NOMO-1 treated with DMSO at 0.1 percent for 48 hours (cell line): ENCODE measurements around the gene OAS1.

ENCODE experiments used
- DNase-seq: peaks from one replicate; lab custom pipeline; 2025; ENCODE audit not compliant: unreplicated experiment; lab: John Stamatoyannopoulos, UW

The OAS1 gene

GRCh38 chr12:112906712-112907414 lies at the start of gene OAS1:
TSS of gene OAS1 (plus strand) at chr12:112906962. CDS start at chr12:112907040, 78 bp downstream.
- peak; percentile 90 for DNase-seq

- no peak for DNase-seq
Observed at GRCh38 chr12:112859291-112859690, 47.5 kb upstream of the OAS1 start.

GRCh38 chr12:112860181-112860580 lies 46.6 kb upstream of the OAS1 start:
- no peak for DNase-seq

GRCh38 chr12:112861284-112861683 lies 45.5 kb upstream of the OAS1 start:
- DNase-seq: no peak

- DNase-seq: no peak
Observed at GRCh38 chr12:112862636-112863290, 44.0 kb upstream of the OAS1 start.

- no peak for DNase-seq
Observed at GRCh38 chr12:112868459-112869041, 38.2 kb upstream of the OAS1 start.

- DNase-seq: no peak
Observed at GRCh38 chr12:112869091-112869490, 37.7 kb upstream of the OAS1 start.

GRCh38 chr12:112869778-112870177 lies 37.0 kb upstream of the OAS1 start:
- DNase-seq: no peak

- DNase-seq: peak; percentile 96
Observed at GRCh38 chr12:112870267-112870980, 36.3 kb upstream of the OAS1 start.

GRCh38 chr12:112875608-112876007 lies 31.2 kb upstream of the OAS1 start:
- DNase-seq: no peak

GRCh38 chr12:112876506-112876905 lies 30.3 kb upstream of the OAS1 start:
- no peak for DNase-seq

- no peak for DNase-seq
Observed at GRCh38 chr12:112877006-112877405, 29.8 kb upstream of the OAS1 start.

- DNase-seq: no peak
Observed at GRCh38 chr12:112878488-112878887, 28.3 kb upstream of the OAS1 start.

GRCh38 chr12:112879191-112879705 lies 27.5 kb upstream of the OAS1 start:
- DNase-seq: no peak

- no peak for DNase-seq
Observed at GRCh38 chr12:112881602-112882001, 25.2 kb upstream of the OAS1 start.

- DNase-seq: no peak
Observed at GRCh38 chr12:112885236-112885635, 21.5 kb upstream of the OAS1 start.

GRCh38 chr12:112887550-112887949 lies 19.2 kb upstream of the OAS1 start:
- peak; percentile 53 for DNase-seq

- DNase-seq: no peak
Observed at GRCh38 chr12:112891093-112892024, 15.4 kb upstream of the OAS1 start.

- DNase-seq: no peak
Observed at GRCh38 chr12:112892856-112893255, 13.9 kb upstream of the OAS1 start.

- no peak for DNase-seq
Observed at GRCh38 chr12:112894128-112894527, 12.6 kb upstream of the OAS1 start.
